HG02852 (cell line): ENCODE data around the gene SERGEF.

ENCODE experiments used
- ATAC-seq: cut with Tn5 transposase; IDR thresholded peaks from one replicate; pipeline ENCODE4 v1.9.1; 2021; ENCODE audit warnings: mild to moderate bottlenecking, moderate library complexity; ENCODE audit not compliant: unreplicated experiment

SERGEF gene

GRCh38 chr11:17760102-17761029 is 252.5 kb downstream of the SERGEF start:
- ATAC-seq: no peak

- ATAC-seq: no peak
Measured at GRCh38 chr11:17755891-17756290, 257.0 kb downstream of the SERGEF start.

- no peak for ATAC-seq
Measured at GRCh38 chr11:17753641-17754040, 259.2 kb downstream of the SERGEF start.

GRCh38 chr11:17753153-17753552 is 259.7 kb downstream of the SERGEF start:
- ATAC-seq: no peak

- ATAC-seq: no peak
Measured at GRCh38 chr11:17752144-17752543, 260.7 kb downstream of the SERGEF start.

- no peak for ATAC-seq
Measured at GRCh38 chr11:17751558-17751957, 261.3 kb downstream of the SERGEF start.

GRCh38 chr11:17750801-17751165 is 262.1 kb downstream of the SERGEF start:
- no peak for ATAC-seq

- no peak for ATAC-seq
Measured at GRCh38 chr11:17750013-17750800, 262.6 kb downstream of the SERGEF start.

- no peak for ATAC-seq
Measured at GRCh38 chr11:17748761-17749721, 263.8 kb downstream of the SERGEF start.

GRCh38 chr11:17748044-17748443 is 264.8 kb downstream of the SERGEF start:
- ATAC-seq: no peak

GRCh38 chr11:17747131-17747955 is 265.5 kb downstream of the SERGEF start:
- no peak for ATAC-seq

- ATAC-seq: no peak
Measured at GRCh38 chr11:17746096-17746495, 266.8 kb downstream of the SERGEF start.

- ATAC-seq: no peak
Measured at GRCh38 chr11:17745023-17745772, 267.6 kb downstream of the SERGEF start.

GRCh38 chr11:17744151-17744940 is 268.5 kb downstream of the SERGEF start:
- no peak for ATAC-seq

- no peak for ATAC-seq
Measured at GRCh38 chr11:17743808-17744119, 269.1 kb downstream of the SERGEF start.

GRCh38 chr11:17743026-17743807 is 269.6 kb downstream of the SERGEF start:
- no peak for ATAC-seq

- no peak for ATAC-seq
Measured at GRCh38 chr11:17742019-17742418, 270.8 kb downstream of the SERGEF start.

- no peak for ATAC-seq
Measured at GRCh38 chr11:17741487-17741886, 271.4 kb downstream of the SERGEF start.
